ENCODE measurements around the gene TFCP2L1.

TFCP2L1 gene

GRCh38 chr2:121194626-121195025, 90.4 kb downstream of the TFCP2L1 start:
- TF ChIP-seq CTCF (IDR thresholded peaks at IDR 0.05; ENCODE audit: insufficient read depth, low read depth, low read length, missing control alignments) = no peak
- no peak for DNase-seq (ENCODE audit: low read depth)
- H3K4me3 ChIP-seq (ENCODE audit: low read depth, low read length) = no peak overlapping the region

GRCh38 chr2:121193185-121193584, 91.8 kb downstream of the TFCP2L1 start:
- no peak for DNase-seq (ENCODE audit: low read depth)
- H3K4me3 ChIP-seq (ENCODE audit: low read depth, low read length) = no peak overlapping the region
- no peak for TF ChIP-seq CTCF (IDR thresholded peaks at IDR 0.05; ENCODE audit: insufficient read depth, low read depth, low read length, missing control alignments)

GRCh38 chr2:121192576-121192975, 92.4 kb downstream of the TFCP2L1 start:
- no peak for DNase-seq (ENCODE audit: low read depth)
- H3K4me3 ChIP-seq (ENCODE audit: low read depth, low read length) = no peak overlapping the region
- TF ChIP-seq CTCF (IDR thresholded peaks at IDR 0.05; ENCODE audit: insufficient read depth, low read depth, low read length, missing control alignments) = no peak

- TF ChIP-seq CTCF (IDR thresholded peaks at IDR 0.05; ENCODE audit: insufficient read depth, low read depth, low read length, missing control alignments) = no peak
- no peak overlapping the region for H3K4me3 ChIP-seq (ENCODE audit: low read depth, low read length)
- DNase-seq (ENCODE audit: low read depth) = no peak
These were observed 93.5 kb downstream of the TFCP2L1 start for GRCh38 chr2:121191191-121192170.

GRCh38 chr2:121189661-121190381, 95.2 kb downstream of the TFCP2L1 start:
- DNase-seq (ENCODE audit: low read depth) = no peak

GRCh38 chr2:121189011-121189410, 96.0 kb downstream of the TFCP2L1 start:
- no peak for DNase-seq (ENCODE audit: low read depth)
- TF ChIP-seq CTCF (IDR thresholded peaks at IDR 0.05; ENCODE audit: insufficient read depth, low read depth, low read length, missing control alignments) = no peak
- no peak overlapping the region for H3K4me3 ChIP-seq (ENCODE audit: low read depth, low read length)

More at GRCh38 chr2:121189661-121190381, 95.2 kb downstream of the TFCP2L1 start:
- H3K4me3 ChIP-seq (ENCODE audit: low read depth, low read length) = no peak overlapping the region
- no peak for TF ChIP-seq CTCF (IDR thresholded peaks at IDR 0.05; ENCODE audit: insufficient read depth, low read depth, low read length, missing control alignments)
